Epithelial cell of proximal tubule (primary cell): ENCODE measurements around the gene SLC9A6. TPM values are rescaled to one million over a fixed set of nuclear protein-coding genes. Genes with fewer than 3 reads are reported as not detected.
"Not testable (repeated sequence)": the region's sequence is repeated elsewhere in the genome, so short reads cannot be mapped to it uniquely, and the experiment has no call there.

Source experiments
- DNase-seq: peaks from one replicate; pipeline ENCODE4 v3.0.0-alpha.2; 2011; ENCODE audit warnings: low read depth
- H3K4me3 ChIP-seq: 2 replicates; pipeline ENCODE4 v1.5.1; 2011; ENCODE audit warnings: low read depth, mild to moderate bottlenecking, low read length
- CTCF ChIP-seq: conservative IDR thresholded peaks from 2 replicates; pipeline ENCODE4 v1.5.1; 2012; ENCODE audit warnings: low read depth, mild to moderate bottlenecking, low read length
- total RNA-seq: library from RNA; depleted of rRNA; stranded (reverse); fragments of >200 nt; gene quantifications from 2 replicates; pipeline ENCODE4 v1.2.3, GENCODE V29; 2015

SLC9A6 gene
- total RNA-seq, 1 donor from 2014 or later = 9.1 TPM

DNA sequence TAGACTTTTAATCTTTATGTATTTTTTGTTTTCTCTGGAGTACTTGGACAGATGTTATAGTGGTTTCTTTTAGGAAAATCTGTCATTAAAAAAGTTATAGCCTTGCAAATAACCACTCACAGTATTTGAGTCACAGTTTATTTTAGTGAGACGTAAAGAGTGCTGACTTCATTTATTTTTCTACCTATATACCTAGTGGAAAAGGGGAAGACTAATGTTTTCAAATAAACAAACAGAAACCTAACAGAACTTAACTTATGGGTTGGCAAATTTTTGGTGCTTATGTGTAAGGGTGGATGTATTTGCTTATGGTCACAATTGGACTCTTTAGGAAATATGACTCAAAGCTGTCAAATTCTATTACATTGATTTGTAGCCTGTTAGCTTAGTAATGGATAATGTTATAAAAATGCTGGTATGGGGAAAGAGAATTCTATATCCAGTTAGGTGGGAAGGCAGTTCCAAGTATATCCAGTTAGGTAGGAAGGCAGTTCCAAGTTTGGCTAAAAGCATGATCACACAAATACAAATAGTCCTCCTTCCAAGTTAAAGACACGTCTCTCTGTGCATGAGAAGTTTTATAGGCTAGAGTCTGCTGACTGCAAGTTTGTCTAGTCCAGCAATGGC, 61.9 kb downstream of the SLC9A6 start:
- DNase-seq = no peak
- no peak for TF ChIP-seq CTCF
- H3K4me3 ChIP-seq = no peak overlapping the region

DNA sequence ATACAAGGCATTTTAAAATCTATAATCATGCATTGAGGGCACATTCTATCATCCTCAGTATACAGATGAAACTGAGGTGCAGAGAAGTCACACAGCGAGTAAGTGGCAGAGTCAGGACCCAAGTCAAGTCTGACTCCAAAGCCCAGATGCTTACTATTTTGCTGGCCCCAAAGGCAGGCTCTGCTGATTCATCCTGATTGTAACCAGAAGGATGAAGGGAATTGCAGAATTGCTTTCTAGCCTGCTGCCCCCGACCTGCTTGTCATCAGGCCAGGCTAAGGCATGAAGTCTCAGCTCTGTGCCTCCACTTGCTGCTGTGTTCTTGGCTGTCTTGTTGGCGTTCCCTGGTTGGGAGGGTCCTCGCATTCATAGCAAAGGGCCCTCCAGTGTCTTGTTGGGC, 62.7 kb downstream of the SLC9A6 start:
- DNase-seq = no peak
- TF ChIP-seq CTCF = no peak
- no peak overlapping the region for H3K4me3 ChIP-seq

- H3K4me3 ChIP-seq = no peak overlapping the region
- DNase-seq = no peak
- TF ChIP-seq CTCF = no peak
Measured at GRCh38 chrX:136048446-136048845, 63.2 kb downstream of the SLC9A6 start.

DNA sequence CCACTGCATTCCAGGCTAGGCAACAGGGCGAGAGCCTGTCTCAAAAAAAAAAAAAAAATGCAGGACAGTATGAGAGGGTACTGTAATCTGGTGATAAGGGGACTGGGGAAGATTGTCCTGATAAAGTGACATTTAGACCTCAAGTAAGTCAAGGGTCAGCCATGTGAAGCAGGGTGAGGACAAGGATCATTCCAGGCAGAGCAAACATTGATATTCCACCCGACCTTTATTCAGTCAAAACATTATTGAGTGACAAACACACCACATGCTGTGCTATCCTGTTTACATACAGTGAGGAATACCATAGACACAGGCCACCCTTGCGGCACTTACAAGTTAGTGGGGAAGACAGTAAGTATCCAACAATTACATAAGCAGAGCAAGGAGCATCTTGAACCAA, 64.4 kb downstream of the SLC9A6 start:
- no peak for TF ChIP-seq CTCF
- no peak for DNase-seq
- H3K4me3 ChIP-seq = no peak overlapping the region

DNA sequence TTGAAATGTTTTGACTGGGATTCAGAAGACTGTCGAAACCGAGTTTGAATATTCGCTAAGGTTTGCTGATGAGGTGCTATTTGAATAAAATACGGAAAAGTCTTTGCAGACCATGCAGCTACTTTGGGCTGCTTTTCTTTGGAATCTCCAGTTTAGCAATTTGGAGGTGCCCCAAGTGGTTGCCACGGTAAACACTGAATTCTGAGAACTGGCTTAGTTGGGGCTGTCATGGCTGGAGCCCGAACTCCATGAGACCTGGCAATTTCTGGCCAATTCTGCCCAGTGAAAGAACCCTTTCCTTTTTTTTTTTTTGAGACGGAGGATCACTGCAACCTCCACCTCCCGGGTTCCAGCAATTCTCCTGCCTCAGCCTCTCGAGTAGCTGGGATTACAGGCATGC, 65.6 kb downstream of the SLC9A6 start:
- not testable (repeated sequence) for DNase-seq

DNA sequence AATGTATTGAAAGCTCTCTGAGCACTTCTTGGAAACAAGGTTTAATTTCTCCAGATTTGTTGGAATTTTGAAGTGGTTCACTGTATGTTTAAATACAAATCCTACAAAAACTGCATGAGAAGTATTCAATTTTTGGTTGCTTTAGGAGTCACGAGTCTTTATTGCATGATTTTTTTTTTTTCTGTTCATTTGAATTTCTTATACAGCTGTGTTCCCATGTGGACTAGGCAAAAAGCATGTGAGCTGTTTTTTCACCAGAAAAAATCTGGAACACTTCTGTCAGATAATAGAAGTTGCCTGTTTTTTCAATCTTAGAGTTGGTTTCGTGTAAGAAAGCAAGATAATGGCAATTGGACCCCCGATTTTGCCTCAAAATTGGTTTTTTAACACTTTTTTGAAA, 66.4 kb downstream of the SLC9A6 start:
- TF ChIP-seq CTCF = no peak
- DNase-seq = no peak
- no peak overlapping the region for H3K4me3 ChIP-seq

More for the DNA sequence above, 65.6 kb downstream of the SLC9A6 start:
- not testable (repeated sequence) for H3K4me3 ChIP-seq

GRCh38 chrX:136055651-136056221, 70.5 kb downstream of the SLC9A6 start:
- DNase-seq = no peak
- no peak overlapping the region for H3K4me3 ChIP-seq
- TF ChIP-seq CTCF = no peak
